GM19351 (cell line): ENCODE data around the gene SLC36A3.
A peak's percentile ranks its signal among the peaks of the same experiment; 100 is the strongest.
"Not testable (repeated sequence)": the region's sequence is repeated elsewhere in the genome, so short reads cannot be mapped to it uniquely, and the experiment has no call there.

Experiments
- ATAC-seq: cut with Tn5 transposase; IDR thresholded peaks from one replicate; pipeline ENCODE4 v1.9.1; 2021; ENCODE audit warnings: mild to moderate bottlenecking, moderate library complexity; ENCODE audit not compliant: unreplicated experiment

Gene SLC36A3

DNA sequence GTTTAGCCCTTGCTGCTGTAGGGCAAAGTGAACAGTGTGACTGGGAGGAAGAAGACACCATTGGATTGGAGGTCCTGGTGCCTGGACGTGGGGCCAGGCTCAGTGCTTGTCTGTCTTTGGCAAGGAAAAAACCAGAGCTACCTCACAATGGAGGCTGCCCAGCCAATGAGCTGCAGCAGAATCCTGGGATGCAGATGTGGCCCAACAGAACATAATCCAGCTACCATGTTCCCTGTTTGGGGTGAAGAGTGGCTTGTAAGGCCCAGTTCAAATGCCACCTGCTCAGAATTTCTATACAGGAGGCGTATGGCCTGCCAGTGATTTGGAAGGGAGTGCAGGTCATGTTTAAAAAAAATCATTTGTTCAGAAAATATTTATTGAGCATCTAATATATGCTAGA, at the start of gene SLC36A3:
TSS of gene SLC36A3 (minus strand) at position 101 of the 400 bp plus-strand sequence. CDS start 412 bp downstream, outside the sequence.
- ATAC-seq = no peak

DNA sequence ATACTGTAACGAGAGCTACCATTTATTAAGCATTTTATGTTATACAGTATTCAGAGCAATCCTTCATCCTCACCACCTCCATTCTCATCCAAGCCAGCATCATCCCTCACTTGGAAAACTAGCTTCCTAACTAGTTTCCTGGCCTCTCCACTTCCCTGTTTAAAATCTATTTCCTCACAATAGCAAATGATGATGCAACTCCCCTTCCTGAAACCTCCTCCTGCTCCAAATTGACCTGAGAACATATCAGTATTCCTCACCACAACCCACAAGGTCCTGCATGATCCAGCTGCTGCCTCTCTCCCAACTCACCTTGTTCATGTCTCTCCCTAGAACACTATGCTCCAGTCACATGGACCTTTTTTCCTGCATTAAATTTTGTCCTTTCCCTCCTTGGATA, 48.1 kb upstream of the SLC36A3 start:
- no peak for ATAC-seq

DNA sequence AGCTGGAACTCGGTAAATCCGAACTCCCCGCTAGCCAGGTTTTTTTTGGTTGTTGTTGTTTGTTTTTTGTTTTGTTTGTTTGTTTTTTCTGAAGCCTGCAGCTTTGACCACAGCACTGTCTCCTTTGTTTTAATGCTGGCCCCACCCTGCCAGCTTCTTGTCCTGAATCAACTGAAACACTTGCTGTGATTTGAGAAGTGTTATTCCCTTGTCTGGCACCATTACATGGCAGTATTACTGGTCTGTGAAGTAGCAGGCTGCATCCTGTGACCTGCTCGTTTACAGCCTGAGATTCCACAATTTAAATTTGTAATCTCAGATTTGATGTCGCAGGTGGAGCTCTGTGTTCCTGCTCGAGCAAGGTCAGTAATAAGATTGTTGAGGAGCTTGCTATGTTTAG, 45.2 kb upstream of the SLC36A3 start:
- ATAC-seq = no peak

DNA sequence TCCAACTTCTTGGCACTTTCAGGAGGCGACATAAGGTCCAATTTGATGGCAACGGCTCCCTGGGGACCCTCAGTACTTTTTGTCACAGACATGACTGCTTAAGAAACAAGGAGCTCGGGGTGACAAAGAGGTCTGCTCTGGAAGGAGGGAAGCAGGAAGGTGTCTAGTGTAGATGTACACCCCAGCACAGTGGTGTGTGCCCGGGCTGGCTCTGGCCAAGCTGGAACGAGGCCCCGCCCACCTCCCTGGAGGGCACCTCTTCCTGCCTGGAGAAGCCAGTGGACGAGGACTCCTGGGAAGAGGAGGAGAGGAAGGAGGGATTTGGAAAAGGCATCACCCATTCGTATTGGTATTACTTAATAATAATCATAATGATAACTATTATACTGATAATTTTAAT, 43.8 kb upstream of the SLC36A3 start, which contains the start of gene SLC36A2:
TSS of gene SLC36A2 (minus strand) at position 191 of the 400 bp plus-strand sequence. CDS start at position 92, 99 bp downstream.
- ATAC-seq = no peak

DNA sequence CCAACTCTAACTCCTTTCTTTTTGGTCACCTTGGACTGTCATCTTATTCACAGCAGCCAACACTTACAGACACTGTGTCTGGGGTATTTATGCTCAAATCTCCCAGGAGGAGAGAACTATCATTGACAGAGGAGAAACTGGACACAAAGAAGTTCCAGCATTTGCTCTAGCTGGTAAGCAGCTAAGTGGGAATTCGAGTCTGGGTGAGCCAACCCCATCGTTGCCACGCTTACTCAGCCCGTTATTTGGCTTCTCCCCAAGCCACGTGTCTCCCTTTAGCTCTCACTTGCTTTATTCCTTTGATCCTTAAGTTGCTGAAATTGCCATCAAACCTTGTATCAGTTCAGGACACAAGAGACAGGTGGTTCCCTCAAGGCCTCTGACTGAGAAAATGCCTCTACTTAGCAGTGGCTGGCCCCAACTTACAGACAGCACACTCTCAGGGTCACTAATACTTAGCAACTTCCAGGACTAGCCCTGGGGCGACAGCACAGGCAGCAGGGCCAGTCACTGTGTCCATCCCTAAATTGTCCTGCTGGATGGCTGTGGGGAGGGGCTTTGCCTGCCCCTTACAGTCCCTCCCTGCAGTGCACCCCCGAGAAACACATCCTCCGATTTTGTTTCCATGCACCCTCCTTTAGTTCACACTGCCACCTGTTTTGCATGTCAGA, 42.4 kb upstream of the SLC36A3 start:
- ATAC-seq = no peak

DNA sequence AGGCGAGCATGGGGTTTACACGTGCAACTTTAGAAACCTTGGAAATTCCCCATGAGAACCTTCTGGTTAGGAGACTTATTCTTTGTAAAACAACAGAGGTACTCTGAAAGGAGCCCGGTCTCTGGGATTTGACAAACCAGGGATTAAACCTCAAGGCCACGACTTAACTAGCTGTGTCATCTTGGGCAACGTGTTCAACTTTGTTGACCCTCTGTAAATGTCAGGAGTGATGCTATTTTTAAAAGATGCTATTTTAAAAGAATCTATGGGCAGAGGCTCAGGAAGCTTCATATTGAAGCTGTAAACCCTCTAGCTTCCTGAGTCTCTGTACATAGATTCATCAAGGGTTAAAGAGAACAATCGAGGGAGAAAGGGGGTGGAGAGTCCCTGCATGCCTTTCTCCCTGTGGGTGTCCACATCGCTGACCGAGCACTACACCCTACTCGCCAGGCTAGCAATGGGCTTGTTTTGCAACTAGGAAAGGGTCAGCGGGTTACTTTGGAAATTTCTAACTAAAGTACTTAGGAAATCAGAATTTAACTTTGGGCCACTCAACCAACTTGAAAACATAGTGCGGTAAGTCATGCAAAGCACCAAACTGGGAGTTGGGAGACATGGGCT, 41.7 kb upstream of the SLC36A3 start:
- no peak for ATAC-seq

DNA sequence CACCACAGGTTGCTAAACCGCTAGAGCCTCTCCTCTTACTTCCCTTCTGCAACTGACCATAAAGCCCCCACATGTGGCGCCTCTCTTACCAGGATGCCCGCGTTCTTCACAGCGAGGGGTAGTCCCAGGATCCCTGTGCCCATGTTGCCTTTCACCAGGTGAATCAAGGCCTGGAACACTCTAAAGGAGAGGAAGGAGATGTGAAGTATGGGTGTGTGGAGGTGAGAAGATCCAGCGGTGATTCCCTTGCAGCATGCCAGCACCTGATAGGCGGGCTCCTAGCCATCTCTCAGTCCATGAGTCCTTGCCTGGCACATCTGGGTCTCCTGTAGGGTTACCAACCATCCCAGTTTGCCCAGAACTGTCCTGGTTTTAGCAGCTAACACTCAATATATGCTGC, 40.5 kb upstream of the SLC36A3 start:
- ATAC-seq = no peak

DNA sequence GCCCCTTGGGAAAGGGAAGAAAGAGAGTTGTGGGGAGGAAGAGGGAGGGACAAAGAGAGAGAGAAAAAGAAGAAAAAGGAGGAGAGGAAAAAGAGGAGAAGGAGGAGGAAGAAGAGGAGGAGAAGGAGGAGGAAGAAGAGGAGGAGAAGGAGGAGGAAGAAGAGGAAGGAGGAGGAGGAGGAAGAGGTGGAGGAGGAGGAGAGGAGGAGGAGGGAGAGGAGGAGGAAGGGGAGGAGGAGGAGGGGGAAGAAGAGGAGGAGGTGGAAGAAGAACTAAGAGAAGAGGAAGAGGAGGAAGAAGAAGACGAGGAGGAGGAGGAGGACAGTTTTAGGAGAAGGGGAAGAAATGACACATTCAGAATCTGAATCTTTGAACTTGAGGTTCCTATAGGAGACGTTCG, 36.4 kb upstream of the SLC36A3 start:
- no peak for ATAC-seq

DNA sequence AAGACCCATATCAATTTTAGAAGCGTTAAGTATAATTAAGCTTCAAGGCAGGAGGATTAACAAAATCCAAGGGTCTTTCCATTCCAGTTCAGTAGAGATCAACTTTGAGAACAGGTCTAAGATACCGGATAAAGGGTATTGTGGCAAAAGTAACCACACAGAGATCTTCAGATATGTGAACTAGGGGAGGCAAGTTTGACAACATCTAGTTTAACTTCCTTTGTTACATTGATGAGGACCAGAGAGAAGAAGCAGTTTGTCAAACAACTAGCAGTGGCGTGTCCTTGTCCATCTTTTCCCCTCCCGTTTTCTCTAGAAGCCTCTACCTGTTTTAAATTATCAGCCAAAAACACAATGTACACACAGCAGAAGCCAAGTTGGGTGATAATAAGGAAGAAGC, 35.2 kb upstream of the SLC36A3 start:
- no peak for ATAC-seq

DNA sequence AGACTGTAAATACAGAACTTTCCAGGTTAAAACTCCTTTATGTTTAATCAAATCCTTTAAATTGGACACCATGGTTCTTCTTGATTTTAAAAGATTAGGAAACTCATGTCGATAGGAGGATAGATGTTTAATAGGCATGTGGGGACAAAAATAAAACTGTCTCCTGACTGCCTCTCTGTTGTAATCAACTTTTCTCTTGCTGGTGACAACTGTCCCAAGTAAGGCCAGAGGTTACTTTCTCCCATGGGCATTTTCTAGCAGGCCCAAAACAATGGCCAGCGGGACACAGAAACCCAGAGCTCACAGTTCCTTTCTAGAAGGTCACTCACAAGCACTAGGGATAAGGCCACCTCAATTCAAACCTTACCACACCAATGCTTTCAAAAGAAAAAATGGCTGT, 29.3 kb upstream of the SLC36A3 start:
- ATAC-seq = no peak

DNA sequence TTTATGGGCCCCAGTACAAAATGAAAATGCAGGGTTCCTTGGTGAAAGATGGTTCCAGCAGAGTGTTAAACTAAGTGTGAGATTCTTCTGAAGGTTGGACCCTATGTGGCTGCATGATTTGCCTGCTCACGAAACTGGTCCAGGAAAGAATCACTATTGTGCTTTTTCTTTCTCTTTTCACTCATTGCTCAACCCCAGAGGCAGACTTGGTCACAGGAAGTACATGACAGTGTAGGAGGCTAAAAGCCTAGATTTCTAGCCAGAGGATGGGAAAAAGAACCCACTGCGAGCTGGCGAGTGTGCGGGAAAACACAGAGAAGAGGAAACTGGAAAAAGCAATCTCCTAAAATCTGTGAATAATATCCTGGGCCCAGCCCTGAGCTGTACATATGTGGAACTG, 25.2 kb upstream of the SLC36A3 start:
- ATAC-seq = no peak

DNA sequence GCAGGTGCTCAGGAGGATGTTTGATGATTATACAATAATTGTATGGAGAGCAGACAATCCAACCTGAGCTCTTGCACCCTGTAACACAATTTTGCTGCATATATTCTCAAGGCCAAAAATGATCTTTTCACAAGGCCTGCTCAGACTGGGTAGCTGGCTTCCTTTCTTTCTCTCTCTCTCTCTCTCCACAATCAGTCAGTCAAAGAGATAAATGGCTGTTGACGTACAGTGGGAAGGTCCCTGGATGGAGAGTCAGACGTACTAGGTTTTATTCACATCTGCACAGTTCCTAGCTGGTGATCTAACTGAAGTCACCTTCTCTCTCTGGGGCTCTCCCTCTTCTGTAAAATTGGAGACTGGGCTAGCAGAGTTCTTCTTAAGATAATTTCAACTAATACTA, 24.0 kb upstream of the SLC36A3 start:
- no peak for ATAC-seq

DNA sequence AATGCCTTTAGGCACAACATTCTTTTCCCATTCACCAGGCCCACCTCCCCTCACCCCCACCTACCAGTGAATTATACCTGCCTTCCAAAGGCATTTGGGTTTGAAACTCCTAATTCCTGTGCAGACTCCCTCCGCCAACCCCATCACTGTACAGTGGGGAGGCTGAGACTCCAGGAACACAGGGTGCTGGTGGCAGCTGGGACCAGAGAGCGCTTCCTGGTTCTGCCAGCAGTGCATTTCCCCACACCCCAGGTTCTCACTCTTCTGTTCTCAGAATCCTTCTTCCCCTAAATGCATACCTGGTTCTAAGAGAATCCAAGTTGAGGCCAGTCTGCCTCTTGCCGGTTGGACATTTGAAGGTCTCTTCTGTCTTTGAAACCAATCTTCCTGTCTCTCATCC, 22.7 kb upstream of the SLC36A3 start:
- ATAC-seq = no peak

DNA sequence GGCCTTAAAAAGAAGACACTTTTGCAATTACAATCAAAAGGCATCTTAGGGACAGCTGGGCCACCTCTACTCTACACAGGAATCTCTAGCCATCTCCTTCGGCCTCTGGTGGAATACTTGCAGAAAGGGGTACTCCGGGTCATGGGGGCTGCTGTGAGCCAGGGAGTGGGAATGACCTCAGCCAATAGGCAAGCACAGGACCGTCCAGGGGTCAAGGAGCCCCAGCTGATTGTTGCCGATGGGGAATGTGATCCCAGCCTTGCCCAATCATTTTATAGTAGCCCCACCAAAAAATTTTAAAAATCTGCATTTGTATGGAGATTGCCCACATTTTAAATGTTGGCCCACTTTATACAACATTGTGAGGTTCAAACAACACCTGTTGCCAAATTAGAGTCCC, 16.9 kb upstream of the SLC36A3 start:
- ATAC-seq = no peak

DNA sequence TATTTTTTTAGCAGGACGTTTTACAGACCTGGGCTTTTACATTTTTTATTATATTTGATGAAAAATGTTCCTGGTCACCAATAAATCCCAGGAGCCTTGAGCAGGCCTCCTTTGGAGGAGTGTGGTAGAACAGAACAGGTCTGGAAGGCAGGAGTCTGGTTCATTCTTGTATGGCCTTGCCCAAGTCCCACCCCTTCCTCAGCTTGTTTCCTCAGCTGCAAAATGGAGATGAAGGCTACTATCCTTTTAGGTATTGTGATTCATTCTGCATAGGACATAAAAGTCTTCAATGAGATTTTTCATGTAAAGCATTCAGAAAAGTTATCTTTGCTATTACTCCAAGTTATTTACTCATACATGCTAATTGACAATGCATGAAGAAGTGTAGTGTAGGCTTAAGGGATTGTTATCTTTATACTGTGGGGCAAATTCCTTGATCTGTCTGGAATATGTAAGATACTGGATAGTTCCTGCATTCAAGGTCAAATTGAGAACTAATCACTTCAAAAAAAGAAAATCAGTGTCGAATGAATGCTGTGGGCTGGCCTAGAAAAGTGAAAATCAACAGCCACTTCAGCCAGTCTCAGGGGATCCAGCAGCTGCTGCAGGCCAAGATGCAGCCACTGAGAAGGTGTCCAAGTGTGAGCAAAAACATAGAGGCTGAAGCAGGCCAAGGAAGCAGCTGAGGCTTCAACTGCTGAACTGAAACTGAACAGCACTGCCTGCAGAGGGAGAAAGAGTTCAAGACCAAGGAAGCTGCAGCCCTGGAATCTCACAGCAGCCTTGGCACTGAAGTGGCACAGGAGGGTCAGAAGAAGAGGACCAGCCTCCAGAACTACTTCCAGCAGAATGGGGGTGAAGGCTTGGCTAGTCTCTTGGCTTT, 15.5 kb upstream of the SLC36A3 start:
- ATAC-seq = peak; percentile 78

DNA sequence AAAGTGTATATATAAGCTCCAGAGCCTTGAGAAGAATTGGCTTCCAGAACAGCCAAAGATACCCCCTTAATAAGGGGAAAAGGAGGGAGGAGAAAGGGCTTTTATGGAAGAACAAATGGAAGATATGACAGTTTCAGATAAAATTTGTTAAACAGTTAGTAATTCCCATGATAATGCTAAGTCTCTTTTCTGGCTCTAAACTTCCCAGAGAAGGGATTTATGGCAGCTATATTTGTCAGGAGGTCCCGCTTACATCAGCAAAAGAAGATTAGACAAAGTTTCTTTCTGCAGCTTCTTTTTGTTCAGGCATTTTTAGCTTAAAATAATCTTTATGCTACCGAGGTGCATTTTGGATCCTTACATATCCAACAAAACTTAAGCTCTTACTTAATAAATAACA, 14.3 kb upstream of the SLC36A3 start:
- no peak for ATAC-seq

DNA sequence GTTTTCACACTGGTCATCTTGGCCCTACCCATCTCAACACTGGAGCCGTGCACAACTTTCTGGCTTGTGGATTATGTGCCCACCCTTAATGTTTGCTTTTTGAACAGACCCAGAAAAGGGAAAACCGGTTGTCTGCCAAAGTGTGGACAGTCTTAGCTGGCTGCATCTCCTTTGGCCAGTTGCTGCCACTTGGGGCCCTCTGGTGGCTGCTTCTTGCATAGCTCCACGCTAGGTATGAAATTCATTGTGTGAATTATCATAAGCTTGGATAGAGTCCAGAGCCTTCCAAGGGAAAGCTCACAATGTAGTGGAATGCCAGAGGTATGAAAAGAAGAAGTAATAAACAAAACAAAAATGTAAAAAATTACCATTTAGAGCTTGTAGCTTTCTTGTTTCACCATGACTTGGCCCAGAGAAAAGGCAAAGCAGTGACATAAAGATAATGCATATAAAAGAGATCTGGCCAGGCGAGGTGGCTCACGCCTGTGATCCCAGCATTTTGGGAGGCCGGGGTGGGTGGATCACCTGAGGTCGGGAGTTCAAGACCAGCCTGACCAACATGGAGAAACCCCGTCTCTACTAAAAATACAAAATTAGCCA, 12.5 kb upstream of the SLC36A3 start:
- peak; percentile 83 for ATAC-seq

DNA sequence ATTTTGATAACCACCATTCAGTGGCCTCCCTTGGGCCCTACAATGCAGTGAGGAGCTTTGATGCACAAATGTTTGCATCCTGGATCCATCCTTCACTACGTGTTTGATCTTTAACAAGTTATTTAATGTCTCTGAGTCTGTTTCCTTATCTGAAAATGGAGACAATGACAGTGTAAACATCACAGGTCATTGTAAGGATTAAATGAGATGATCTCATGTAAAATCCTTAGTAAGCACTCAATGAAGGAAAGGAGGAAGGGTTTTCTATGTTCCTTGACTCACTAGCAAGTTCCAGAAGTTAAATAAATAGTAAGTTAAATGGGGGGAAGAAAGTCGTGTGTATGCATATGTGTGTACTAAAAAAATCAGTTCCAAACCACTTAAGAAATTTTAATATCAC, 9.8 kb upstream of the SLC36A3 start:
- ATAC-seq = no peak

DNA sequence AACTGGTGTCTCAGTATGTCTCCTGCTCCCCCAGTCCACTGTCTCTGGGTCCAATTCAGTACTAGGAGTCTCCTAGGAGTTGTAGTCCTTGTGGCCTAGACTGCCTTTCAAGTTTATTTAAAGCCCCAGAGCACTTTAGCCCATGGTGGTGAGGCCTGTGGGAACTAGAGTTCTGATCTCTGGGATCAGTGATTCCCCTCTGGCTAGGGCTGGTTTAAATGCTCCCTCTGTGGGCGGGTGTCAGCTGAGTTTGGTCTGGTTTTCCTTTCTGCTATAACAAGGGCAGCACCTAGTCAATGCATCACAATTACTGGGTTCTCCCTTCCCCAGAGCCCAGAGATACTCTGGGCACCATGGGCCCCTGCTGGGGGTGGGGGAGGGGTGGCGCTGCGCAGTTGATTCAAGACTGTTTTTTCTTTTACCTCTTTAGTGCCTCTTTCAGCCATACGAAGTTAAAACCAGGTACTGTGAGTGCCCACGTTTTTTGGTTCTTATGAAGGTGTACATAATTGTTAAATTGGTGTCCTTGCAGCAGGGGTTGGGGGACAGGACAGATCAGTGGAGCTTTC, 9.3 kb upstream of the SLC36A3 start:
- ATAC-seq = no peak

DNA sequence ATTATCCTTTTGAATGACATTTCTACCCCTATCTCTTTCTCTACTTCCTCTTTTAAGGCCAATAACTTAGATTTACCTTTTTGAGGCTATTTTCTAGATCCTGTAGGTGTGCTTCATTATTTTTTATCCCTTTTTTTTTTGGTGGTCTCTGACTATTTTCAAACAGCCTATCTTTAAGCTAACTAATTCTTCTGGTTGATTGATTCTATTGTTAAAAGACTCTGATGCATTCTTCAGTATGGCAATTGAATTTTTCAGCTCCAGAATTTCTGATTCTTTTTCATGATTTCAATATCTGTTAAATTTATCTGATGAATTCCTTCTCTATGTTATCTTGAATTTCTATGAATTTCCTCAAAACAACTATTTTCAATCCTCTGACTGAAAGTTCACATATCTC, 7.4 kb upstream of the SLC36A3 start:
- no peak for ATAC-seq

DNA sequence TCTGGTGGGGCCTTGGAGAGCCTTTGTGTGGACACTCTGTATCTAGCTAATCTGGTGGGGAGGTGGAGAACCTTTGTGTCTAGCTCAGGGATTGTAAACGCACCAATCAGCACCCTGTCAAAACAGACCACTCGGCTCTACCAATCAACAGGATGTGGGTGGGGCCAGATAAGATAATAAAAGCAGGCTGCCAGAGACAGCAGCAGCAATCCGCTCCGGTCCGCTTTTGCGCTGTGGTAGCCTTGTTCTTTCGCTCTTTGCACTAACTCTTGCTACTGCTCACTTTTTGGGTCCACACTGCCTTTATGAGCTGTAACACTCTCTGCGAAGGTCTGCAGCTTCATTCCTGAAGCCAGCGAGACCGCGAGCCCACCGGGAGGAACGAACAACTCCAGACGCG, 6.3 kb upstream of the SLC36A3 start:
- ATAC-seq = not testable (repeated sequence)
